Mammary epithelial cell (primary cell): ENCODE results near the gene SLC2A6.

Source experiments
- CTCF ChIP-seq, 2 donors: IDR thresholded peaks in 1 of 2; conservative IDR thresholded peaks in 1 of 2; 2 replicates each; pipeline ENCODE4 v1.5.1; 2011 to 2012; ENCODE audit warnings: inconsistent platforms in 2 of 2, low read length in 2 of 2, mild to moderate bottlenecking in 2 of 2, control low read depth in 1 of 2, low read depth in 1 of 2; ENCODE audit not compliant: insufficient read depth in 1 of 2; ENCODE audit errors: extremely low read depth in 1 of 2
- EZH2 ChIP-seq: IDR thresholded peaks from 2 replicates; pipeline ENCODE4 v1.6.1; 2012; ENCODE audit warnings: low read length, inconsistent platforms, borderline replicate concordance

GRCh38 chr9:133516961-133517350, 38.1 kb upstream of the SLC2A6 start:
- TF ChIP-seq CTCF (conservative IDR thresholded peaks at IDR 0.05 in 1 of 2, IDR thresholded peaks at IDR 0.05 in 1 of 2; ENCODE audit: extremely low read depth in 1 of 2, insufficient read depth in 1 of 2, low read depth in 1 of 2, low read length in 2 of 2) (no peak), EZH2 (no peak)
